ENCODE measurements around the gene C9orf57.
"Not testable (repeated sequence)": the region's sequence is repeated elsewhere in the genome, so short reads cannot be mapped to it uniquely, and the experiment has no call there.

Gene C9orf57, protein sequence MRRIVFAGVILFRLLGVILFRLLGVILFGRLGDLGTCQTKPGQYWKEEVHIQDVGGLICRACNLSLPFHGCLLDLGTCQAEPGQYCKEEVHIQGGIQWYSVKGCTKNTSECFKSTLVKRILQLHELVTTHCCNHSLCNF

DNA sequence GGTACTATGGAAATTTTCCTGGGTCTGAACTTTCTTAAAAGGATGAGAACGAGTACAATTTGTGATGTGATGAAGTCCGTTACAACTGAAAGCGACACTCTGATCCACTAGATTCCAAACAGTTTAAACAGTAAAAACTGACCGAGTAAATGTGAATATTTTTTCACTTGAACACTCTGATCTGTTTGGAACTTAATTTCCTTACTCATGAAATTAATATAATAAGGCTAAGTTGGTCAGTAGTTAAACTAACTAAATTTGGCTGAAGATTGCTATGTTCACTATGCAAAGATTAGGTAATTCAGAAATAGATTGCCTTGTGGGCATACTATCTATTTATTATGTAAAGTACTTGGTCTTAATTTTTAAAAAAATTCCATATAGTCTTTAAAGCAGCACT, at the start of gene C9orf57:
Gene C9orf57 (minus strand): TSS at position 101 of the 400 bp plus-strand sequence. CDS start 1,282 bp downstream, outside the sequence.
- DNase-seq, result no peak

DNA sequence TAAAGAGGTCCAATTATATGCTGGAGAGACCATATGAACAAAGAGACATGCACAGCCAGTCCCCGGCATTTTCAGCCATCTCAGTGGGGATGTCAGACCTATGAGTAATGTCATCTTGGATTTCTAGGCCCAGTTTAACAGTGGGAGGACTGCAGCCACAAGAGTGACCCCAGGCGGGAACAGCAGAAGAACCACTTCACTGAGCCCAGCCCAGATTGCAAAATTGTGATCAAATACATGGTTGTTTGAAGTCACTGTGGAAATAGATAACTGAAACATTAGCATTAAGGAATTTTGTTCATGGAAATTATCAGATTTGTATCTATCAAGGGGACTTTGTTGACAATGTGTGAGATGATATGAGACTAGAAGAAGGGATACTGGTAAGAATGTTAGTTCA, 42.1 kb upstream of the C9orf57 start:
- DNase-seq, result no peak

DNA sequence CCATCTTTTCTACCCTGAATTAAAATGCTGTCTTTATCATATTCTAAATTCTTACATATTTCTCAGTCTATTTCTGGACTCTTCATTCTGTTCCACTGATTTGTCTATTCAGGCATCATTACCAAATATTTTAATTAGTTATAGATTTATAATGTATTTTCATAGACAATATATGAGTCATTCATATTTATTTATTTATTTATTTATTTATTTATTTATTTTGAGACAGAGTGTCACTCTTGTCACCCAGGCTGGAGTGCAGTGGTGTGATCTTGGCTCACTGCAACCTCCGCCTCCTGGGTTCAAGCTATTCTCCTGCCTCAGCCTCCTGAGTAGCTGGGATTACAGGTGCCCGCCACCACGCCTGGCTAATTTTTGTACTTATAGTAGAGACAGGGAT, 35.1 kb upstream of the C9orf57 start:
- DNase-seq, result not testable (repeated sequence)

DNA sequence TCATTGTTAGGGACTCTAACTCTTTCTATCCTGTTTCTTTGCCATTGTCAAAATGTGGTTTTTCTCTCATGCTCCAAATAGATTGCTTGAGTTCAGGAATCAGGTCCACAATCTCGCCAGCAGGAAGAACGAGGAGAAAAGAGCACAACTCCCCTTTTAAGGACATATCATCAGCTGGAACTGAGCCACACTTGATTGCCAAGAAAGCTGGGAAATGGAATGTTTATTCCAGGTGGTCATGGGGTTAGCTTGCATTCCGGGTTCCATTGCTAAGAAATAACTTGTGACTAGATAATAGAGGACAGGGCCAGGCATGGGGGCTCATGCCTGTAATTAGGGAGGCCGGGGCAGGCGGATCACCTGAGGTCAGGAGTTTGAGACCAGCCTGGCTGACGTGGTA, 32.4 kb upstream of the C9orf57 start:
- DNase-seq, result no peak

DNA sequence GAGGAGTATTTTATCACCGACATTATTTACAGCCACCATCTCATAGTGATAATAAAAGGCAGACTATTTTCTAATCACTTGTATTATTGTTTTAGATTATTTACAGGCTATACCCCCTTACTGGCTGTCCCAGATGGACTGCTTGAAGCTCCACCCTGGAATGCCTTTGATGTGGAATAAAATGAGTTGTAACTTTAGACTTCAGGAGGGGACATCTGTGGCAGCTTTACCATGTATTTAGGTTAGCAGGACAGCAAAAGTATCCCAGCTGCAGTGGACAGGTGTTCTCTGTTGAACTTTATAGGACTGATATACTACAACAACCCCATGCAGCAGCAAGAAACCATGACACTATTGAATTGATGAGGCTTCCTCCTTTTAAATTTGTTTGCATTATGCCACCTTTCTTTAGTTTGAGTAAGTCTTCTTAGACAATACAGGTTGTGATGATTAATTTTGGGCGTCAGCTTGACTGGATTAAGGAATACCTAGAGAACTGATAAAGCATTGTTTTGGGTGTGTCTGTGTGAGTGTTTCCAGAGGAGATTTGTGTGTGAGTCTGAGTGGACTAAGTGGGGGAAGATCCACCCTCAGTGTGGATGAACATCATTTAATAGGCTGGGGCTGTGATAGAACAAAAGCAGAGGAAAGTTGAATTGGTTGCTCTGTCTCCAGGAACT, 29.2 kb upstream of the C9orf57 start:
- DNase-seq, result no peak

DNA sequence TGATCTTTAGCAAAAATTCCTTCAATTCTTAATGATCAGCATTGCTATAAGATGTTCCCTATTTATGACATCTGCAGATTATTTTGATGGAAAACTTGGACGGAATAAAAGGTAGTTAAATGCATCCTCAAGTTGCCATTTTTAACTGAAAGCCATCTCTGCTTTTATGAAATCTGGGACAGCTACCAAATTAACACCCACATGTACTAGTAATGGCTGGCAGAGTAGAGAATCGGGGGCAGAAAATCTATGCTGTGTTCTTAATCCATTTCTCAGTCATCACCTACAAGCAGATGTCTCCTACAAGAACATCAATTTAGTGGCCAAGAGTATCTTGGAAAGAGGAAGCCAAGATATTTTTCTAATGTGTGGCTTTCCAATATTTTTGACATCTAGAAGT, 22.1 kb upstream of the C9orf57 start:
- DNase-seq, result no peak

DNA sequence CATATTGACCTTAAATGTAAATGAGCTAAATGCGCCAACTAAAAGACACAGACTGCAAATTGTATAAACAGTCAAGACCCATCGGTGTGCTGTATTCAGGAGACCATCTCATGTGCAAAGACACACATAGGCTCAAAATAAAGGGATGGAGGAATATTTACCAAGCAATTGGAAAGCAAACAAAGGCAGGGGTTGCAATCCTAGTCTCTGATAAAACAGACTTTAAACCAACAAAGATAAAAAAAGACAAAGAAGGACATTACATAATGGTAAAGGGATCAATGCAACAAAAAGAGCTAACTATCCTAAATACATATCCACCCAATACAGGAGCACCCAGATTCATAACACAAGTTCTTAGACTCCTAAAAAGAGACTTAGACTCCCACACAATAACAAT, 14.3 kb upstream of the C9orf57 start:
- DNase-seq, result not testable (repeated sequence)

DNA sequence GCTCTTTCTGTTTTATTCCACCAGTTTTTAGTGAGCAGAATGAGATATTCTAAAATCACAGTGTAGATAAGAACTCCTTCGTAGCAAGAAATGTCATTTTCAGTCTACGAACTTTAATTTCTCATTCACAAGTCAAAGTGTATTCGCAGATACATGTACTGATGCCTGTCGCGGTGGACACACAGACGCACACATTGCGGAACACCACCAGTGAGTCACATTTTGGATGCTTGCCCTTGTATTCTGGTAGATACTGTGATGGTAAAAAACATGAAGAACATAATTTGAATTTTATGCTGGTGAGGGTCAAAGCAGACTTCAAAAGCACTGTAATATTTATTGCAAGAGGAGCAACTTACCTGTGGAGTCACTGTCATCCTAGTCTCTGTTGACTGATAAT, 4.7 kb upstream of the C9orf57 start:
- no peak for DNase-seq

DNA sequence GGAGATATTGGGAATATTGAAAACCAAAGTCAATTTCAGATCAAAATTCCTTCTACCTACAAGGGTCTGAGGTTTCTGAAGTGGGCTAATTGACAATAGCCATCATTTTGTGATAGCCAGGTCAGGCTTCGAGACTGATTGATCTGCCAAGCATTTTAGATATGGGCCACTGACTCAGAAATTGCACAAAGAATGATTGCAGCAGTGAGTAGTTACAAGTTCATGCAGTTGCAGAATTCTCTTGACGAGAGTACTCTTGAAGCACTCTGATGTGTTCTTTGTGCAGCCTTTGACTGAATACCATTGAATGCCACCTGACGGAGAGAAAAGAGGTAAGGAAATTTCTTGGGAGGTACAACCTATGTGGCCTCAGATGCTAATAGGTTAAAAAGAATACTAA, 8.3 kb downstream of the C9orf57 start:
- no peak for DNase-seq

DNA sequence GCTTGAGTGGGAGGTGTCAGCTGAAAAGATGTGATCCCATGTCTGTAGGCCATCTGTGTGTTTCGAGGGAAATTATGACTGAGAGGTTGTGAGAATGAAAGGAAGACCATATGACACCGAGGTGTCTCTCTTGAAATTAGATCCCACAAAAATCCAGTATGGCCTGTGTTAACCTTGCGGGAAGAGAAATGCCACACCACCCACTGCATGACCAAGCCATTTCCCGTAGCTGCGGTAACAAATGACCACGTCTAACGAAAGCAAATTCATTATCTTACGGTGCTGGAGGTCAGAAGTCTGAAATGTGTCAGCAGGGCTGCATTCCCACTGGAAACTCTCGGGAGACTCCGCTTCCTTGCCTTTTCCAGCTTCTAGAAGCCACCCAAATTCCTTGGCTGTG, 11.6 kb downstream of the C9orf57 start:
- no peak for DNase-seq

DNA sequence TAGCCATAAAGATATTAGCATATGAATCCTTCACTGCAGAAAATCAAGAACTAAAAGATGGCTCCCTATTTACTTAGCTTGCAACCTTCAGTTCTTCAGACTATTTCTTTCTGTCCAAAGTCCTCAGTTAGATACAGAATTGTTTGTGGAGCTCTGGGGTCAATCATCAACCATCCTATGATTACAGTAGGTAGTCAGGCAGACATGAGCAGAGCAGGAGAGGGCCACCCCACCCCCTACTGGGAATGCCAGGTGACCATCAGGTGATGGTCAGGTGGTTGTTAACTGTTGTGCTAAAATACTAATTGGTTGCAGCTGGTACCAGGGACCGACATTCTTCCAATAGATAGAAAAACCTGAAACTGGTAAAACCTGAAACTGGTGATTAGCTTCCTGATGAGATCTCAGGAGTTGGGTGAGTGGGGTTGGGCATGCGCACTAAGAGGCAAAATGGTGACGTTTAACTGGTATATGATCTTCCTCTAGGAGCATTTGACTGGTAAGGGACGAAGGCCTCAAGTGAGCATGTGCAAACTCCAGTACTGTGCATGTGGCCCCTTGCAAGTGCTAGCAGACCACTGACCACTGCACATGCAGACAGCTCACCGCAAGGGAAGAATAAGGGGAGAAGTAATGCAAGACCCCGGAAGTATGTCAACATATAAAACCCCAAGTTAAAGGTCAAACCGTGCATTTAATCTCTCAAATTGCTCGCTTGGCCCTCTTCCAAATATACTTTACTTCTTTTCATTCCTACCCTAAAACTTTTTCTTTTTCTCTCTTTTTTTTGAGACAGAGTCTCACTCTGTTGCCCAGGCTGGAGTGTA, 13.6 kb downstream of the C9orf57 start:
- no peak for DNase-seq

DNA sequence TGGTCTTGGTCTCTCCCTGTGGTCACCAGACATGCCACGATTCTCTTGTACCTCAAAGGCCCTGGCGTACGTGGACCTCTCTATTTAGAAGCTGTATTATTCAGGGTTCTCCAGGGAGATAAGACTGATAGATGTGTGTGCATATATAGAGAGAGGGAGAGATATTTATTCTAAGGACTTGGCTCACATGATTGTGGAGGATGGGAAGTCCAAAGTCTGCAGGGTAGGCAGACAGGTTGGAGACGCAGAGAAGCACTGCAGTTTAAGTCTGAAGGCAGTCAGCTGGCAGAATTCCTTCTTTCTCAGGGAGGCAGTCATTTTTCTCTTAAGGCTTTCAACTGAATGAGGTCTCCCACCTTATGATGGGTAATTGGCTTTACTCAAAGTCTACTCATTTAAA, 16.3 kb downstream of the C9orf57 start:
- no peak for DNase-seq

DNA sequence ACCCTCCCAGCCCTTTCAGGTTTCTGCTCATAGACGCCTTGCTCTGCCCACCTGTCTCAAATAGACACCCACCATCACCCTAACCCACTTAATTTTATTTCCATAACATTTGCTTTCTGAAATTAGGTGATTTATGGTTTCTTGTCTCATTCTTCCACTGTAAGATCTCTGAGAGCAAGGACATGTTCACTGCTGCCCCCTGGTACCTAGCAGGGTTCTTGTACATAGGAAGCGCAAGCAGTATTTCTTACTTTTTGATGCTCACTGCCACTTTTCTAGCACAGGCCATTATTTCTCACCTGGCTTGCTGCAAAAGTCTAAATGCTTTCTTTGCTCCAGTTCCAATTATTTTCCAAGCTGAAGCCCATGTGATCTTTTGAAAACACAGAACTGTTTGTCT, 16.8 kb downstream of the C9orf57 start:
- DNase-seq, result no peak

DNA sequence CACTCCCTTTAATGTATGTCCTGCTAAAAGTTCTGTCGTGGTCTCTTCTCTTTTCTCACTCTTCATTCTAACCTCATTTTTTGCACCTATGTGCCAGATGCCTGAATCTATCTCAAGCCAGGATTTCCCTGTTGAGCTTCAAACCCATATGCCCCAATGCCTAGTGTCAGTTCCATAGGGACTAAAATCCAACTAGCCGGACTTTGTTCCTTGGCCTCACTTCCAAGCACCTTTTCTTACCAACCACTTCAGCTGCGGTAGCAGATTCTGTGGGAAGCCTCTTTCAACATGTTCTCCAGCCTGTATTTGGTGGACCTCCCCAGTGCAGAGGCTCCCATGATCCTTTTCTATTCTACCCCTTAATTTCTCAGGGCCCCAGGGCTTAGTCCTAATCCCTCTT, 17.5 kb downstream of the C9orf57 start:
- no peak for DNase-seq

DNA sequence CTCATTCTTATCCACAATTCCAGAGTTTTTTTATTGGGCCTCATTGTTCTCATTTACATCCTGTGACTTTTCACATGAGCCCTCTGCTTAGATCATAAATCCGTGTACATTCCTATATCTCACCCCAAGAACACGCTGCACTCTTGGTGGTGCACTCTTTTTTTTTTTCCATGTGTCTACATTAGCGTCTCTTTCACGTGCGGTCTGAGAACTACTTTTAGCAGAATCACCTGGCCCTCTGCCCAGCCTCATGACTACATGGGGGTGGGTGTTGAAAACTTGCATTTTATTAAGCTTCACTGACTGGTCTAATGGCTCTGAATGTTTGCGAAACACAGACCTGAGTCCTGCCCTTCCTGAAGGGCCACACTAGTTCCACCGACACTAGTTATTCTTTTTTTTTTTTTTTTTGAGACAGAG, 18.6 kb downstream of the C9orf57 start:
- no peak for DNase-seq

DNA sequence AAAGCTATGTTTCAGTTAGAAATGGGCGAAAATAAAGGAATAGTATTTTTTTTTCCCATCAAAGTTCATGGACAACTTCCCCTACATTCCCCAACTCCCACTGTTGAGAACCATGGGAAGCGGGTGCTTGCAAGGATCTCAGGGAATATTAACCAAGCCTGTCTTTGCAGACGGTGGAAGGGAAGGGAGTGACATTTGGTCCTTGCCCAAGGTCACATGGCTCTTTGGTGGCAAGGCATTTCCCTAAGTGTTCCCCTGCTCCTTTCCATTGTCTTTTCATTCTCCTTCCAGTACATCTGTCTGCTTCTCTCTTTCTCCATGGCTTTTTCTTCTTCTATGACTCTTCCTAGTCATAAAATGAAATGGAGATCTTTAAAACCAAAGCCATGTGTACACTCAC, 19.0 kb downstream of the C9orf57 start:
- DNase-seq, result no peak

DNA sequence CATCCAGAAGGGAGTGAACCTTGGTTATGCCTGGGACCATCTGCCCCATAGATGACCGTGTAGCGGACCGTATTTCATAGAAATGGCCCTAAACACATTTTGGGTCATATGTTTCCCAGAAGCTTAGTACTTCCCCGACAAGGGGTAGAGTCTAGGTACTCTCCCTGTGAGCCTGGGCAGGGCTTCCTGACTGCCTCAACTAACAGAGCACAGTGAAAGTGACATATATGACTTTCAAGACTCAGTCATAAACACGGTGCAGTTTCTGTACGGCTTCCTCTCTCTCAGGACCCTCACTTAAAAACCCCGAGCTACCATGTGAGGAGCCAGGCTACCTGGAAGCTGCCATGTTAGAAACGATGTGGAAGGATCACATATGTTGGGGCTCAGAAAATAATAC, 20.9 kb downstream of the C9orf57 start:
- DNase-seq, result no peak

DNA sequence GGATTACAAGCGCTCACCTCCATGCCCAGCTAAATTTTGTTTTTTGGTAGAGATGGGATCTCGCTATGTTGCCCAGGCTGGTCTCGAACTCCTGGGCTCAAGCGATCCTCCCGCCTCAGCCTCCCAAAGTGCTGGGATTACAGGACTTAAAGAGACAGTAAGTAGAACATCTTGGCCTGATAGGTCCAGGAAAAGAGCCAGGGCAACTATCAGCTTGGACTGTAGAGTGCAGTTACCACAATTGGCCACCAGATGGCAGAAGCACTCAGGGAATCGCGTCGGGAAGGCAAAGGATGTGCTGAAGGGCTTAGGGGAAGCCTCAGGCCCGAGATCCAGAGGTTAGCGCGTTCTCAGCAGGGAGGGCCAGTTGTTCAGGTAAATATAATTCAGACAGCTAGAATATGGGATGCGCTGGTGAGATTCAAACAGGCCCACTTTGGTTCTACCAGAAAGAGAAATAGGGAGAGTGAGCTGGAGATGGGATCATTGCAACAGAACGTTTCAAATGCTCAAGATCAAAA, 21.5 kb downstream of the C9orf57 start:
- DNase-seq, result peak; percentile 56

DNA sequence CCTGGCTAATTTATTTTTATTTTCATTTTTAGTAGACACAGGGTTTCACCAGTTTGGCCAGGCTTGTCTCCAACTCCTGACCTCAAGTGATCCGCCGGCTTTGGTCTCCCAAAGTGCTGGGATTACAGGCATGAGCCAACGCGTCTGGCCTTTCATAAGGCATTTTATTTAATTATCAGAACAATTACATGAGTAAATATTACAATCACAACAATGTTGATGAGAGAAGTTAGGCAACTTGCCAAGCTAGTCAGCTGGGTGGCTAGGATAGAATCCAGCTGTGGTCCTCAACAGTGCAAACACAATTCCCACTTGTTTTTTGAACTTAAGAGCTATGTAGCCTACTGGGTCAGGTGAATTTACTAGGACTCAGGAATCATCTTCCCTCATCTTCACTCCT, 22.0 kb downstream of the C9orf57 start:
- no peak for DNase-seq

DNA sequence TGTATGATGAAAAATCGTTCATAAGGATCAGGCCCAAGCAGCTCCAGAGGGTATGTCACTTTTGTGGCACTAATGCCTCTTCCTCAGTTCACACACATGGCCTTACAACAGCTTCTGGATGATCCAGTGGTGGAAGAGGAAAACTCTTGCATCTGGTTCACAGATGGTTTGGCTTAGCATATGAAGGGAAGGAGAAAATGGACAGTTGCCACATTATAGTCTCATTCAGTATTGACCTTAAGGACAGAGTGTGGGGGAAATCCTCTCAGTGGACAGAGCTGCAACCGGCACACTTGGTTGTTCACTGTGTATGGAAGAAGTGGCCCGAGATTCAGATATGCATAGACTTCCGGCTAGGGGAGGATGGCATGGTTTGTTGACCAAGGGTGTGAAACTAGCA, 22.8 kb downstream of the C9orf57 start:
- no peak for DNase-seq

DNA sequence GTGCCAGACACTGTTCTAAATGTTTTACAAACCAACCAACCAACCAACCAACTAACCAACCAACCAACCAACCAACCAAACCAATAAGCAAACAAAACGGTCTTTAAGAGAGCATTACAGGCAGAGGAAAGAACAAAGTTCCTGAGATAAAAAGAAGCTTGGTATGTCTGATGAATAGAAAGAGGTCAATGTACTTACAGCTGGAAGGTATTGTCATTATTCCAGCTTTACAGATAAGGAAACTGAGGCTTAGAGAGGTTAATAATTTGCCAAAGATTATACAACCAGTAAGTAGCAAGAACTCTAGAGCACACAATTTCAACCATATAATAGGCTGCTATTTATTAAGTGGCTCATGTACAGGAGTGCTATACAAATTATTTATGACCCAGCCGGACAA, 29.6 kb downstream of the C9orf57 start:
- DNase-seq, result no peak

DNA sequence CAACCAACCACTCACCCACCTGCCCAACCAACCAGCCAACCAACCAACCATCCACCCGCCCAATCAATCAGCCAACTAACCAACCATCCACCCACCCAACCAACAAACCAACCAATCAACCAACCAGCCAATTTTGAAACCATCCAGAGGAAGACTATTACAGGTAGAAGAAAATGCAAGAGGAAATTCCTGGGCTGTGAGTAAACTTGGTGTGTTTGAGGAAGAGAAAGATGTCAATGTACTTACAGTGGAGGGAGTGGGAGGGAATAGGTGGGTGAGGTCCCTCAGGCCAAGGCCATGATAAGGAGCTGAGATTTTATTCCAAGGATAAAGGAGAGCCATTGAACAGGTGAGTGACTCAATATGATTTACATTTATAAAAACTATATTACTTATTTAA, 30.4 kb downstream of the C9orf57 start:
- no peak for DNase-seq

DNA sequence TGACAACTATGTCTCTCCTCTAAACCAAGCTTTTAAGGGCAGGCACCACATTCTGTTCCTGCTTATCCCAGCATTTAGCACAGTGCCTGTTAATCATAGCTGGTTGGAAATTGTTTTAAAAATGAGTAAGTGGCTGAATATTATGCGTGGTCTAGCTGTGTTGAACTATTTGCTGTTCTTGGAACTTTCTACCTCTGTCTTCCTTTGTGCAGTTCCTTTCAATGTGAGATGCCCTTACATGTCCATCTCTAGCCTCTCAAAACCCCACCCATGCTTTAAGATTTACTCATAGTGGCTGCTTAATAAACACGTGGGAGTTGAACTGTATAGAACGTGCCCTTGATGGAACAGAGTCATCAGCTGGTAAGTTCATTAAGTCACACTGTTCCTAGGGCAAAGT, 34.5 kb downstream of the C9orf57 start:
- DNase-seq, result no peak

DNA sequence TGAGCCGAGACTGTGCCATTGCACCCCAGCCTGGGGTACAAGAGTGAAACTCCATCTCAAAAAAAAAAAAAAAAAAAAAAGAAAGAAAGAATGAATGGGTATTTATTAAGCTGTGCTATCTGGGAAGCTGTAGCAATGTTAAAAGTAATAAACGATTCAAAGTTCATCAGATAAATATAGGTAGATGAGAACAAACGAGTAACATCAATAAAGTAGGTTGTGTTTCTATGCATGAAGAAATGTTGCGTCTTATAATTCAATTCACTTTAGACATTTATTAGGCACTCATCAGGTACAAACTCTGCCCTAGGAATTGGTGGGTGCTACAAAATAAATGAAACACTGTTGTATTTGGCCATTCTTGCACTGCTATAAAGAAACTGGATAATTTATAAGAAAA, 36.8 kb downstream of the C9orf57 start:
- DNase-seq, result no peak

All from activated naive CD4-positive, alpha-beta T cell treated with anti-CD3 and anti-CD28 coated beads, Interleukin-2, amount 50 U/mL, for 16 hours (primary cell).